ENCODE results near the gene STARD3. TPM values are rescaled to one million over a fixed set of nuclear protein-coding genes. Genes with fewer than 3 reads are reported as not detected.

Gene STARD3
- total RNA-seq, 1 experiment from 2014 or later: 75.3 TPM

- peaks cover 53% of the 10 kb centered on the region for H3K4me1 Mint-ChIP-seq
- POLR2A ChIA-PET: no interaction called here
Measured at GRCh38 chr17:39647256-39647655, 10.3 kb downstream of the STARD3 start.

GRCh38 chr17:39648616-39649366 is 11.8 kb downstream of the STARD3 start:
- ChIA-PET CTCF (interaction anchor here (7.0 to 18.1 kb wide), 2 partner anchors 20 kb away, joined by 272 to 851 read pairs; partner anchors contain the start of genes PNMT, PPP1R1B, STARD3 and TCAP), POLR2A (no interaction called here)
- no peak for DNase-seq (ENCODE audit: low spot score)
- Mint-ChIP-seq H3K4me3 (no peak overlapping the region), H3K27ac (peak overlapping the region; percentile 51; the same call in 1 of the 2 replicates), H3K27me3 (ENCODE audit: low read depth) (no peaks in the 10 kb centered on the region; the same call in 1 of the 2 replicates), H3K36me3 (no peaks in the 10 kb centered on the region; the same call in 1 of the 2 replicates), H3K4me1 (peaks cover 56% of the 10 kb centered on the region), H3K9me3 (no peaks in the 10 kb centered on the region)
- ATAC-seq: no peak
- no peak for TF ChIP-seq ETV6 (CRISPR knock-in tag; IDR thresholded peaks at IDR 0.05)
- TF ChIP-seq ZNF281 (CRISPR knock-in tag; IDR thresholded peaks at IDR 0.05): no peak
- TF ChIP-seq PRRX2 (CRISPR knock-in tag; IDR thresholded peaks at IDR 0.05): no peak
- TF ChIP-seq ZNF138 (CRISPR knock-in tag; conservative IDR thresholded peaks at IDR 0.05): no peak
- no peak for TF ChIP-seq ZNF425 (CRISPR knock-in tag; conservative IDR thresholded peaks at IDR 0.05)

More at GRCh38 chr17:39647256-39647655, 10.3 kb downstream of the STARD3 start:
- TF ChIP-seq E2F5 (CRISPR knock-in tag; IDR thresholded peaks at IDR 0.05) (no peak), ZNF416 (CRISPR knock-in tag; IDR thresholded peaks at IDR 0.05) (no peak), IRF2 (CRISPR knock-in tag; IDR thresholded peaks at IDR 0.05; ENCODE audit: borderline replicate concordance, low read depth) (no peak), ZBTB21 (CRISPR knock-in tag; IDR thresholded peaks at IDR 0.05; ENCODE audit: borderline replicate concordance) (no peak), ZNF138 (CRISPR knock-in tag; conservative IDR thresholded peaks at IDR 0.05) (no peak), EMX1 (CRISPR knock-in tag; IDR thresholded peaks at IDR 0.05) (no peak), JUN (CRISPR knock-in tag; IDR thresholded peaks at IDR 0.05) (no peak), PREB (CRISPR knock-in tag; IDR thresholded peaks at IDR 0.05; ENCODE audit: borderline replicate concordance) (no peak), PRRX2 (CRISPR knock-in tag; IDR thresholded peaks at IDR 0.05) (no peak), TEAD4 (CRISPR knock-in tag; IDR thresholded peaks at IDR 0.05) (no peak), USF1 (CRISPR knock-in tag; IDR thresholded peaks at IDR 0.05) (no peak), MXD4 (CRISPR knock-in tag; IDR thresholded peaks at IDR 0.05; ENCODE audit: borderline replicate concordance) (no peak), ZBTB43 (CRISPR knock-in tag; IDR thresholded peaks at IDR 0.05) (no peak), E2F4 (CRISPR knock-in tag; IDR thresholded peaks at IDR 0.05; ENCODE audit: borderline replicate concordance, low read depth) (no peak), IRF1 (CRISPR knock-in tag; IDR thresholded peaks at IDR 0.05) (no peak)
- ATAC-seq (no peak), DNase-seq (ENCODE audit: low spot score) (no peak)
- no peaks in the 10 kb centered on the region for H3K9me3 Mint-ChIP-seq
- CTCF ChIA-PET: interaction anchor here (18.1 kb wide), 1 partner anchor 19 kb away, joined by 851 read pairs; the partner anchor contains the start of genes PPP1R1B and STARD3
- no peak overlapping the region for H3K27ac Mint-ChIP-seq
- H3K4me3 Mint-ChIP-seq: no peak overlapping the region
- no peaks in the 10 kb centered on the region; the same call in 1 of the 2 replicates for H3K36me3 Mint-ChIP-seq
- H3K27me3 Mint-ChIP-seq (ENCODE audit: low read depth): no peaks in the 10 kb centered on the region; the same call in 1 of the 2 replicates
